ENCODE measurements around the gene PPP2R3B. TPM values are rescaled to one million over a fixed set of nuclear protein-coding genes. Genes with fewer than 3 reads are reported as not detected.
"Not testable (repeated sequence)": the region's sequence is repeated elsewhere in the genome, so short reads cannot be mapped to it uniquely, and the experiment has no call there.

Gene PPP2R3B
- total RNA-seq, 2 donors from 2014 or later = 72.5 to 98.7 TPM

- Histone ChIP-seq H3K9ac (ENCODE audit: extremely low read depth, low read length, poor library complexity, severe bottlenecking) (no peak overlapping the region), H3K27ac (ENCODE audit: low read depth, low read length) (no peak overlapping the region), H3K4me3 (ENCODE audit: low read length) (no peak overlapping the region), H3K27me3 (ENCODE audit: control insufficient read depth, insufficient read depth, low read length, poor library complexity, severe bottlenecking) (no peaks in the 10 kb centered on the region), H3K4me1 (ENCODE audit: control insufficient read depth, insufficient read depth, low read length) (no peaks in the 10 kb centered on the region), H3K36me3 (ENCODE audit: control insufficient read depth, insufficient read depth, low read length) (no peaks in the 10 kb centered on the region), H3K9me3 (ENCODE audit: control insufficient read depth, low read length) (no peaks in the 10 kb centered on the region)
- Mint-ChIP-seq H3K27me3 (ENCODE audit: insufficient read depth) (no peaks in the 10 kb centered on the region), H3K4me3 (no peak overlapping the region), H3K36me3 (ENCODE audit: low read depth) (no peaks in the 10 kb centered on the region), H3K27ac (no peak overlapping the region), H3K9me3 (peaks cover 5% of the 10 kb centered on the region), H3K4me1 (no peaks in the 10 kb centered on the region)
- DNase-seq = no peak
- no peak for TF ChIP-seq CTCF (conservative IDR thresholded peaks at IDR 0.05)
- 91 to 94% methylated on average over 25 to 33 of the region's 33 CpGs for WGBS, 2 experiments (ENCODE audit: insufficient coverage in 1 of 2, insufficient read length in 1 of 2)
These were observed 59.0 kb downstream of the PPP2R3B start for GRCh38 chrX:327660-328126.

GRCh38 chrX:324664-325063, 62.0 kb downstream of the PPP2R3B start:
- not testable (repeated sequence) for H3K27me3 ChIP-seq (ENCODE audit: control insufficient read depth, insufficient read depth, low read length, poor library complexity, severe bottlenecking); H3K27ac ChIP-seq (ENCODE audit: low read depth, low read length); H3K27me3 Mint-ChIP-seq (ENCODE audit: insufficient read depth); H3K27ac Mint-ChIP-seq; H3K4me1 Mint-ChIP-seq; H3K9me3 Mint-ChIP-seq; H3K4me3 Mint-ChIP-seq; H3K4me1 ChIP-seq (ENCODE audit: control insufficient read depth, insufficient read depth, low read length); DNase-seq; H3K36me3 ChIP-seq (ENCODE audit: control insufficient read depth, insufficient read depth, low read length); H3K36me3 Mint-ChIP-seq (ENCODE audit: low read depth); H3K4me3 ChIP-seq (ENCODE audit: low read length); H3K9me3 ChIP-seq (ENCODE audit: control insufficient read depth, low read length); H3K9ac ChIP-seq (ENCODE audit: extremely low read depth, low read length, poor library complexity, severe bottlenecking)
- 92 to 97% methylated on average over 14 of the region's 14 CpGs for WGBS, 2 experiments (ENCODE audit: insufficient coverage in 1 of 2, insufficient read length in 1 of 2)

GRCh38 chrX:323721-324628, 62.7 kb downstream of the PPP2R3B start:
- peaks cover 1% of the 10 kb centered on the region for H3K9me3 Mint-ChIP-seq
- Histone ChIP-seq H3K36me3 (ENCODE audit: control insufficient read depth, insufficient read depth, low read length) (no peaks in the 10 kb centered on the region), H3K27ac (ENCODE audit: low read depth, low read length) (no peak overlapping the region), H3K9me3 (ENCODE audit: control insufficient read depth, low read length) (no peaks in the 10 kb centered on the region), H3K4me1 (ENCODE audit: control insufficient read depth, insufficient read depth, low read length) (no peaks in the 10 kb centered on the region), H3K9ac (ENCODE audit: extremely low read depth, low read length, poor library complexity, severe bottlenecking) (no peak overlapping the region), H3K27me3 (ENCODE audit: control insufficient read depth, insufficient read depth, low read length, poor library complexity, severe bottlenecking) (no peaks in the 10 kb centered on the region), H3K4me3 (ENCODE audit: low read length) (no peak overlapping the region)
- DNase-seq = peak; percentile 88
- no peaks in the 10 kb centered on the region for H3K27me3 Mint-ChIP-seq (ENCODE audit: insufficient read depth)
- H3K36me3 Mint-ChIP-seq (ENCODE audit: low read depth) = peaks cover 2% of the 10 kb centered on the region
- TF ChIP-seq CTCF (conservative IDR thresholded peaks at IDR 0.05) = peak; percentile 56
- 48 to 63% methylated on average over 17 to 35 of the region's 38 CpGs for WGBS, 2 experiments (ENCODE audit: insufficient coverage in 1 of 2, insufficient read length in 1 of 2)
- peaks cover 5% of the 10 kb centered on the region for H3K4me1 Mint-ChIP-seq
- peak overlapping the region; percentile 79 for H3K27ac Mint-ChIP-seq
- no peak overlapping the region for H3K4me3 Mint-ChIP-seq
